Measurements from ENCODE around the gene CTSE.
A peak's percentile ranks its signal among the peaks of the same experiment; 100 is the strongest.

Gene CTSE

GRCh38 chr1:205967554-205968335, 56.0 kb downstream of the CTSE start:
- no peak for DNase-seq

- peak; percentile 95 for DNase-seq
Observed at GRCh38 chr1:205965036-205965884, 58.4 kb downstream of the CTSE start.

- no peak for DNase-seq
Observed at GRCh38 chr1:205963352-205964155, 60.1 kb downstream of the CTSE start.

GRCh38 chr1:205962821-205963221, 60.9 kb downstream of the CTSE start:
- DNase-seq, result no peak

- no peak for DNase-seq
Observed at GRCh38 chr1:205961991-205962820, 61.5 kb downstream of the CTSE start.

- no peak for DNase-seq
Observed at GRCh38 chr1:205961405-205961804, 62.3 kb downstream of the CTSE start.

GRCh38 chr1:205959789-205960188, 63.9 kb downstream of the CTSE start:
- no peak for DNase-seq

Measured in NCI-H2081 treated with DMSO at 0.1 percent for 48 hours (cell line).